Measurements from ENCODE around the gene TIGD4. TPM values are rescaled to one million over a fixed set of nuclear protein-coding genes. Genes with fewer than 3 reads are reported as not detected.

The TIGD4 gene
- total RNA-seq, 4 donors from 2014 or later: 0.19 to 0.38 (median 0.22) TPM; not detected in 1

GRCh38 chr4:152820073-152820472 lies 40.5 kb upstream of the TIGD4 start:
- no peaks in the 10 kb centered on the region for H3K9me3 ChIP-seq
- H3K36me3 ChIP-seq: peaks cover 0 to 26% (median 0%) of the 10 kb centered on the region in 3 donors
- intact Hi-C loops (cut with DNase I): no loop called here
- H3K4me1 ChIP-seq: peaks cover 0 to 7% (median 0%) of the 10 kb centered on the region in 3 donors
- TF ChIP-seq, protein P1, sequence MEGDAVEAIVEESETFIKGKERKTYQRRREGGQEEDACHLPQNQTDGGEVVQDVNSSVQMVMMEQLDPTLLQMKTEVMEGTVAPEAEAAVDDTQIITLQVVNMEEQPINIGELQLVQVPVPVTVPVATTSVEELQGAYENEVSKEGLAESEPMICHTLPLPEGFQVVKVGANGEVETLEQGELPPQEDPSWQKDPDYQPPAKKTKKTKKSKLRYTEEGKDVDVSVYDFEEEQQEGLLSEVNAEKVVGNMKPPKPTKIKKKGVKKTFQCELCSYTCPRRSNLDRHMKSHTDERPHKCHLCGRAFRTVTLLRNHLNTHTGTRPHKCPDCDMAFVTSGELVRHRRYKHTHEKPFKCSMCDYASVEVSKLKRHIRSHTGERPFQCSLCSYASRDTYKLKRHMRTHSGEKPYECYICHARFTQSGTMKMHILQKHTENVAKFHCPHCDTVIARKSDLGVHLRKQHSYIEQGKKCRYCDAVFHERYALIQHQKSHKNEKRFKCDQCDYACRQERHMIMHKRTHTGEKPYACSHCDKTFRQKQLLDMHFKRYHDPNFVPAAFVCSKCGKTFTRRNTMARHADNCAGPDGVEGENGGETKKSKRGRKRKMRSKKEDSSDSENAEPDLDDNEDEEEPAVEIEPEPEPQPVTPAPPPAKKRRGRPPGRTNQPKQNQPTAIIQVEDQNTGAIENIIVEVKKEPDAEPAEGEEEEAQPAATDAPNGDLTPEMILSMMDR (IDR thresholded peaks at IDR 0.05): no peak
- no peak for TF ChIP-seq POLR2A (IDR thresholded peaks at IDR 0.05)
- no peak for DNase-seq
- H3K4me3 ChIP-seq: no peak overlapping the region
- 90 to 100% methylated on average over 2 of the region's 2 CpGs for WGBS, 2 donors
- H3K27ac ChIP-seq: no peak overlapping the region
- no peaks in the 10 kb centered on the region for H3K27me3 ChIP-seq

GRCh38 chr4:152819026-152819645 lies 39.6 kb upstream of the TIGD4 start:
- DNase-seq: no peak
- intact Hi-C loops (cut with DNase I): no loop called here
- WGBS, 2 donors: 83 to 93% methylated on average over 3 to 4 of the region's 7 CpGs
- peaks cover 0 to 35% (median 0%) of the 10 kb centered on the region in 3 donors for H3K36me3 ChIP-seq
- H3K4me1 ChIP-seq: peaks cover 0 to 7% (median 0%) of the 10 kb centered on the region in 3 donors
- H3K9me3 ChIP-seq: no peaks in the 10 kb centered on the region
- H3K27ac ChIP-seq: no peak overlapping the region
- no peaks in the 10 kb centered on the region for H3K27me3 ChIP-seq
- TF ChIP-seq, protein P1 (IDR thresholded peaks at IDR 0.05): no peak
- no peak for TF ChIP-seq POLR2A (IDR thresholded peaks at IDR 0.05)
- H3K4me3 ChIP-seq: no peak overlapping the region

- Histone ChIP-seq H3K27me3 (no peaks in the 10 kb centered on the region), H3K27ac (no peak overlapping the region), H3K4me1 (peaks cover 0 to 7% (median 0%) of the 10 kb centered on the region in 3 donors), H3K4me3 (no peak overlapping the region), H3K9me3 (no peaks in the 10 kb centered on the region), H3K36me3 (peaks cover 0 to 39% (median 0%) of the 10 kb centered on the region in 3 donors)
- TF ChIP-seq, protein P1 (IDR thresholded peaks at IDR 0.05): no peak
- no peak for TF ChIP-seq POLR2A (IDR thresholded peaks at IDR 0.05)
- DNase-seq: no peak
- intact Hi-C loops (cut with DNase I): no loop called here
These were observed 37.8 kb upstream of the TIGD4 start for GRCh38 chr4:152817331-152817730.

DNA sequence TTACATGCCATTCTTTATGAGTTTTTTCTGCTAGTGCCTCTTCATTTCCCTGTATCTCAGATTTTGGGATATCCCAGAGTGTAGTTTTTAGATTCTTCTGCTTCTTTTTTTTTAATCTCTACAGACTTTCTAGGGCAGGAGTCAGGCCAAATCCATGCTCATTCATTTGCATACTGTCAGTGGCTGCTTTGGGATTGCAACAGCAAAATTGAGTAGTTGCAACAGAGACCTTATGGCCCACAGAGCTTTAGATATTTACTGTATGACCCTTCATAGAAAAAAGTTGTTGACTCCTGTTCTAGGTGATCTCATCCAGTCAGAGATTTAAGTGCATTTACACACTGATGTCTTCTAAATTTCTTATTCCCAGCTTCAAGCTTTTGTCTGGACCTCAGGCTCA lies 35.5 kb upstream of the TIGD4 start:
- Histone ChIP-seq H3K4me1 (peaks cover 0 to 7% (median 0%) of the 10 kb centered on the region in 3 donors), H3K27ac (no peak overlapping the region), H3K9me3 (no peaks in the 10 kb centered on the region), H3K27me3 (no peaks in the 10 kb centered on the region), H3K4me3 (no peak overlapping the region), H3K36me3 (peaks cover 0 to 37% (median 0%) of the 10 kb centered on the region in 3 donors)
- intact Hi-C loops (cut with DNase I): no loop called here
- TF ChIP-seq POLR2A (IDR thresholded peaks at IDR 0.05): no peak
- TF ChIP-seq, protein P1 (IDR thresholded peaks at IDR 0.05): no peak
- no peak for DNase-seq

GRCh38 chr4:152810715-152811287 lies 31.3 kb upstream of the TIGD4 start:
- intact Hi-C loops (cut with DNase I): no loop called here

More at GRCh38 chr4:152810715-152811287, 31.3 kb upstream of the TIGD4 start:
- 80 to 82% methylated on average over 11 of the region's 11 CpGs for WGBS, 2 donors
- TF ChIP-seq, protein P1 (IDR thresholded peaks at IDR 0.05): no peak
- no peak for TF ChIP-seq POLR2A (IDR thresholded peaks at IDR 0.05)
- no peak overlapping the region for H3K27ac ChIP-seq
- no peak for DNase-seq
- H3K27me3 ChIP-seq: no peaks in the 10 kb centered on the region
- peaks cover 0 to 17% (median 0%) of the 10 kb centered on the region in 3 donors for H3K36me3 ChIP-seq
- H3K9me3 ChIP-seq: no peaks in the 10 kb centered on the region
- no peak overlapping the region for H3K4me3 ChIP-seq
- H3K4me1 ChIP-seq: peaks cover 4 to 23% (median 6%) of the 10 kb centered on the region in 3 donors
